ENCODE data around the gene GARIN5A. TPM values are rescaled to one million over a fixed set of nuclear protein-coding genes. Genes with fewer than 3 reads are reported as not detected.

The GARIN5A gene
- total RNA-seq, 1 donor from 2014 or later: 1.1 TPM

DNA sequence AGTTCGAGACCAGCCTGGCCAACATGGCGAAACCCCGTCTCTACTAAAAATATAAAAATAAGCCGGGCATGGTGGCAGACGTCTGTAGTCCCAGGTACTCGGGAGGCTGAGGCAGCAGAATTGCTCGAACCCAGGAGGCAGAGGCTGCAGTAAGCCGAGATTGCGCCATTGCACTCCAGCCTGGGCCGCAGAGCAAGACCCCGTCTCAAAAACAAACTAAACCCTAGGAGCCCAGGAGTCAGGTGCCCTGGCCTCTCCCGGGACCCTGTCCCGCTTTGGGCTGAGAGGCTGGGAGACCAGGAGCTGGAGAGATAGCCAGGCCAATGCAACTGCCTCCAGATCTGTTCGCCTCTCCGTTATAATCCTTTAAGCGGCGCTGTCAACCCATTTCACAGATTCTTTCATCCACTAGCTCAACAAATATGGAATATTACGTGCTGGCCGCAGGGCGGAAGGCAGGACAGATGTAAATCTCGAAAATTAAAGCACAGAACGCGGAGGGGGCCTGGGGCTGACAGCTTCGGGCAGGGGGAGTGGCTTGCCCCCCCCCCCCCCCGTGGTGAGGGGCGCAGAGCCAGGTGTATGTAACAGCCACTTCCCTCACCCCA lies 49.2 kb downstream of the GARIN5A start:
- no peaks in the 10 kb centered on the region for H3K9me3 Mint-ChIP-seq
- peaks cover 26% of the 10 kb centered on the region for H3K27me3 Mint-ChIP-seq (ENCODE audit: low read depth)
- DNase-seq (ENCODE audit: low read depth, low spot score): no peak
- no peak overlapping the region for H3K27ac Mint-ChIP-seq (ENCODE audit: unreplicated experiment)
- TF ChIP-seq, protein P1, sequence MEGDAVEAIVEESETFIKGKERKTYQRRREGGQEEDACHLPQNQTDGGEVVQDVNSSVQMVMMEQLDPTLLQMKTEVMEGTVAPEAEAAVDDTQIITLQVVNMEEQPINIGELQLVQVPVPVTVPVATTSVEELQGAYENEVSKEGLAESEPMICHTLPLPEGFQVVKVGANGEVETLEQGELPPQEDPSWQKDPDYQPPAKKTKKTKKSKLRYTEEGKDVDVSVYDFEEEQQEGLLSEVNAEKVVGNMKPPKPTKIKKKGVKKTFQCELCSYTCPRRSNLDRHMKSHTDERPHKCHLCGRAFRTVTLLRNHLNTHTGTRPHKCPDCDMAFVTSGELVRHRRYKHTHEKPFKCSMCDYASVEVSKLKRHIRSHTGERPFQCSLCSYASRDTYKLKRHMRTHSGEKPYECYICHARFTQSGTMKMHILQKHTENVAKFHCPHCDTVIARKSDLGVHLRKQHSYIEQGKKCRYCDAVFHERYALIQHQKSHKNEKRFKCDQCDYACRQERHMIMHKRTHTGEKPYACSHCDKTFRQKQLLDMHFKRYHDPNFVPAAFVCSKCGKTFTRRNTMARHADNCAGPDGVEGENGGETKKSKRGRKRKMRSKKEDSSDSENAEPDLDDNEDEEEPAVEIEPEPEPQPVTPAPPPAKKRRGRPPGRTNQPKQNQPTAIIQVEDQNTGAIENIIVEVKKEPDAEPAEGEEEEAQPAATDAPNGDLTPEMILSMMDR (conservative IDR thresholded peaks at IDR 0.05): no peak
- peaks cover 11% of the 10 kb centered on the region for H3K4me1 Mint-ChIP-seq
- no peak overlapping the region for H3K4me3 Mint-ChIP-seq
- H3K36me3 Mint-ChIP-seq (ENCODE audit: low read depth): no peaks in the 10 kb centered on the region

DNA sequence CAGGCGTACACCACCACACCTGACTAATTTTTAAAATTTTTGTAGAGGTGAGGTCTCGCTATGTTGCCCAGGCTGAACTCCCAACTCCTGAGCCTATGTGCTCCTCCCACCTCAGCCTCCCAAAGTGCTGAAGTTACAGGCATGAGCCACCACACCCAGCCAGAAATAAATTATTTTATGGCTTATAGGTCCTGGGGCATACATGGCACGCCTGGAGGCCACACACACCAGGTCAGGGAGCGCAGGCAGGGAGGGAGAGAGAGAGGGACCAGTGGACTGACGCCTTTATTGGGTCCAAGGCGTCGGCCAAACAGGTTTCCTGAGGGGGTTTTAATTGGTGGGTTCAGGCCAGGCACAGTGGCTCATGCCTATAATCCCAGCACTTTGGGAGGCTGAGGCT lies 51.1 kb downstream of the GARIN5A start:
- TF ChIP-seq, protein P1 (conservative IDR thresholded peaks at IDR 0.05): no peak
- Mint-ChIP-seq H3K4me3 (no peak overlapping the region), H3K36me3 (ENCODE audit: low read depth) (no peaks in the 10 kb centered on the region), H3K4me1 (peaks cover 4% of the 10 kb centered on the region), H3K27me3 (ENCODE audit: low read depth) (peaks cover 21% of the 10 kb centered on the region), H3K9me3 (no peaks in the 10 kb centered on the region), H3K27ac (ENCODE audit: unreplicated experiment) (no peak overlapping the region)
- no peak for DNase-seq (ENCODE audit: low read depth, low spot score)

DNA sequence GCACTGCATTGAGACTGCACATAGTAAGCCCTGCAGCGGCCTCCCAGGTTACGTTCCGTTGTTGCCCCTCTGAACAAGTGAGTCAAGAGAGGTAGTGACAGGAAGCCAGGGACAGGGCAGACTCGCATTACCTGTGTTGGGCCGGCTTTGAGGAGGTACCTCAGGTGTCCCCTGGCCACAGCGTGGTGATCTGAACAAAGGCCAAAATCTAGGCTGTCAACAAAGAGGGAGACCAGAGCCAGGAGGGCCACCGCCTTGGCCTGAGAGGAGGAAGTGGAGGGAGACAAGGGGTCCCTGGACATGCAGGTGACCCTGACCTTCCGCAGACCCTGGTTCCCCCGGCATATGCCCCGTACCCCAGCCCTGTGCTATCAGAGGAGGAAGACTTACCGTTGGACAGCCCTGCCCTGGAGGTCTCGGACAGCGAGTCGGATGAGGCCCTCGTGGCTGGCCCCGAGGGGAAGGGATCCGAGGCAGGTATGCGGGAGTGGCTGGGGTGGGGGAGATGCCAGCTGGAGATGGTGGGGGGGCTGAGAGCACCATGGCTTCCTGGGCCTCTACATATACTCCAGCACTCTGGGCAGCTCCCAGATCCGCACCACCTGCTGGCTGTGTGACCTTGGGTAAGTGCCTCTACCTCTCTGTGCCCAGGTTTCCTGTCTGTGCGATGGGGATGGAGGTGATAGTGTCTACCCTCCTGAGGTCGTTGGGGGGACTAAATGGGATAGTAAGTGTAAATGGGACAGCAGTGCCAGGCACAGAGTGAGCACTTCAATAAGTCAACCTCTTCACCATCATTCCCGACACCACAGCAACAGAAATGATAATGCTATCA lies 53.2 kb downstream of the GARIN5A start:
- no peak overlapping the region for H3K4me3 Mint-ChIP-seq
- peaks cover 16% of the 10 kb centered on the region for H3K4me1 Mint-ChIP-seq
- H3K9me3 Mint-ChIP-seq: no peaks in the 10 kb centered on the region
- peaks cover 31% of the 10 kb centered on the region for H3K27me3 Mint-ChIP-seq (ENCODE audit: low read depth)
- no peak overlapping the region for H3K27ac Mint-ChIP-seq (ENCODE audit: unreplicated experiment)
- TF ChIP-seq, protein P1 (conservative IDR thresholded peaks at IDR 0.05): no peak
- no peak for DNase-seq (ENCODE audit: low read depth, low spot score)
- H3K36me3 Mint-ChIP-seq (ENCODE audit: low read depth): no peaks in the 10 kb centered on the region

DNA sequence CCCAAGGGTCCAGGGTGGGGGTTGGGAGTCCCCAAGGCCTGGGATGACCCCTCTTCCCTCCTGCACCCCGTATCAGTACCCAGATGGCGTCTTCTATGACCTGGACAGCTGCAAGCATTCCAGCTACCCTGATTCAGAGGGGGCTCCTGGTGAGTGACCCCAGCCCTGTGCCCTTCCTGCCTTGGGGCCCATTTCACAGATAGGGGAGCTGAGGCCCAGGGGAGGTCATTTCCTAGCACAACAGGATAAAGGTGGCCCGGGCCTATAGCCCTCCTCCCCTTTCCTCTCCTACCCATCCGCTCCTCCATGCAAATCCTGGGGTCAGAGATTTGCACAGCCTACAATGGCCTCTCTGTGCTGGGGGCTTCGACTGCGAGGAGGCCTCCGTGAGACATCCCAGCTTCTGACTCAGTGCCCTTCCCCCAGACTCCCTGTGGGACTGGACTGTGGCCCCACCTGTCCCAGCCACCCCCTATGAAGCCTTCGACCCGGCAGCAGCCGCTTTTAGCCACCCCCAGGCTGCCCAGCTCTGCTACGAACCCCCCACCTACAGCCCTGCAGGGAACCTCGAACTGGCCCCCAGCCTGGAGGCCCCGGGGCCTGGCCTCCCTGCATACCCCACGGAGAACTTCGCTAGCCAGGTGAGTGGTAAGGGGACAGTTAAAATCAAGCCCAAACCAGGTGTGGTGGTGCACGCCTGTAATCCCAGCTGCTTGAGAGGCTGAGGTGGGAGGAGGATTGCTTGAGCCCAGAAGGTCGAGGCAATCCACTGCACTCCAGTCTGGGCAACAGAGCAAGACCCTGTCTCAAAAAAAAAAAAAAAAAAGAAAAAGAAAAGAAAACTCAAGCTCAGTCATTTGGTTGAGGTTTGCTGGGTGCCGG lies 54.0 kb downstream of the GARIN5A start:
- H3K27ac Mint-ChIP-seq (ENCODE audit: unreplicated experiment): no peak overlapping the region
- no peak for DNase-seq (ENCODE audit: low read depth, low spot score)

DNA sequence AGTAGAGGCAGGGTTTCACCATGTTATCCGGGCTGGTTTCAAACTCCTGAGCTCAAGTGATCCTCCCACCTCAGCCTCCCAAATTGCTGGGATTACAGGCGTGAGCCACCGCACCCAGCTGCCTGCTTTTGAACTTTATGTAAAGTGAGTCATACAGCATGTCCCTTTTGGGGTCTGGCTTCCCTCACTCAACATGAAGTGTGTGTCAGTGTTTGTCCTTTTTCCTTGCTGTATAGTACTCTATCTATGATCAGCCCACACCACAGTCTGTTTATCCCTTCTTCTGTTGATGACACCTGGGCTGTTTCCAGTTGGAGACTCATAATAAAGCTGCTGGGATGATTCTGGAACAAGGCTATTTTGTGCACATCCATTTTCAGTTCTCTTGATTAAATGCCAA lies 55.8 kb downstream of the GARIN5A start:
- TF ChIP-seq, protein P1 (conservative IDR thresholded peaks at IDR 0.05): no peak

More for the DNA sequence above, 54.0 kb downstream of the GARIN5A start:
- peaks cover 16% of the 10 kb centered on the region for H3K4me1 Mint-ChIP-seq
- no peak overlapping the region for H3K4me3 Mint-ChIP-seq
- H3K9me3 Mint-ChIP-seq: no peaks in the 10 kb centered on the region
- H3K36me3 Mint-ChIP-seq (ENCODE audit: low read depth): no peaks in the 10 kb centered on the region
- peaks cover 34% of the 10 kb centered on the region for H3K27me3 Mint-ChIP-seq (ENCODE audit: low read depth)
- TF ChIP-seq, protein P1 (conservative IDR thresholded peaks at IDR 0.05): no peak

More for the DNA sequence above, 55.8 kb downstream of the GARIN5A start:
- no peaks in the 10 kb centered on the region for H3K9me3 Mint-ChIP-seq
- peaks cover 34% of the 10 kb centered on the region for H3K27me3 Mint-ChIP-seq (ENCODE audit: low read depth)
- H3K4me3 Mint-ChIP-seq: no peak overlapping the region
- no peak overlapping the region for H3K27ac Mint-ChIP-seq (ENCODE audit: unreplicated experiment)
- no peaks in the 10 kb centered on the region for H3K36me3 Mint-ChIP-seq (ENCODE audit: low read depth)
- DNase-seq (ENCODE audit: low read depth, low spot score): no peak
- peaks cover 16% of the 10 kb centered on the region for H3K4me1 Mint-ChIP-seq
